HepG2 (cell line): ENCODE measurements around the gene NGF. TPM values are rescaled to one million over a fixed set of nuclear protein-coding genes. Genes with fewer than 3 reads are reported as not detected.

Experiments used
- ATAC-seq: fragments of 200-7000 bp; cut with Tn5 transposase; 3 replicates; pipeline ENCODE4 v1.9.1; 2020; ENCODE audit warnings: mild to moderate bottlenecking, moderate library complexity
- BruUV-seq: library from RNA; stranded (reverse); fragments of 400-500 nt; replicated peaks from 2 replicates; lab custom pipeline; 2021; lab: Mats Ljungman, UMichigan
- CTCF ChIA-PET: fragments of 300-600 bp; formaldehyde crosslinking; extraction: SDS; loops from one replicate; lab custom pipeline; 2021; ENCODE audit warnings: low total read pairs, inconsistent platforms, low intra/inter-chr PET ratio; lab: Yijun Ruan, JAX
- POLR2A ChIA-PET: fragments of 350-600 bp; sonication (Branson Sonifier 250); formaldehyde crosslinking; loops from one replicate; lab custom pipeline; 2020; ENCODE audit warnings: antibody characterized with exemption, inconsistent platforms; lab: Yijun Ruan, JAX
- DNase-seq: peaks from one replicate; pipeline ENCODE4 v3.0.0-alpha.2; 2015; ENCODE audit warnings: low spot score
- FAIRE-seq: peaks from 3 replicates; lab custom pipeline; 2011; peaks lifted over from hg19 to GRCh38; lab: Jason Lieb, UNC
- H2AFZ ChIP-seq: one replicate; pipeline ENCODE4 v1.6.1; 2011; ENCODE audit warnings: low read length, inconsistent platforms
- H3K27ac ChIP-seq: fragments of 300-600 bp; 3 replicates; pipeline ENCODE4 v1.8.0; 2011; ENCODE audit warnings: mixed run types, mild to moderate bottlenecking, mixed read lengths, low read length, inconsistent platforms; ENCODE audit not compliant: insufficient read depth; ENCODE audit errors: extremely low read length
- H3K27me3 ChIP-seq, 2 experiments: fragments of 200-600 bp in 1 of 2; 2 replicates in 1 of 2; 3 replicates in 1 of 2; pipeline versions ENCODE4 v1.6.0 to v1.8.0; 2011; ENCODE audit warnings: low read length in 2 of 2, mild to moderate bottlenecking in 2 of 2, moderate library complexity in 2 of 2, inconsistent platforms in 1 of 2; ENCODE audit not compliant: insufficient read depth in 2 of 2, control insufficient read depth in 1 of 2
- H3K36me3 ChIP-seq, 2 experiments: fragments of 200-600 bp in 1 of 2; replicated peaks in 1 of 2; 2 replicates in 1 of 2; 3 replicates in 1 of 2; pipeline versions ENCODE4 v1.5.1 to v1.8.0; 2011; ENCODE audit warnings: low read length in 2 of 2, inconsistent platforms in 1 of 2; ENCODE audit not compliant: insufficient read depth in 2 of 2, control insufficient read depth in 1 of 2
- H3K4me1 ChIP-seq: 2 replicates; pipeline ENCODE4 v1.5.1; 2012; ENCODE audit warnings: low read length, inconsistent platforms; ENCODE audit not compliant: insufficient read depth
- H3K4me2 ChIP-seq: 2 replicates; pipeline ENCODE4 v1.6.0; 2011; ENCODE audit warnings: low read depth, low read length, inconsistent platforms
- H3K4me3 ChIP-seq, 3 experiments: fragments of 200-600 bp in 1 of 3; sonication (generic), shearing (Covaris generic) in 1 of 3; replicated peaks in 1 of 3; 2 replicates each; pipeline ENCODE4 v1.5.1; 2011 to 2016; ENCODE audit warnings: low read length in 3 of 3, inconsistent platforms in 2 of 3, low read depth in 2 of 3, mild to moderate bottlenecking in 2 of 3, control low read depth in 1 of 3, mixed read lengths in 1 of 3; ENCODE audit not compliant: insufficient read depth in 1 of 3
- H3K79me2 ChIP-seq: one replicate; pipeline ENCODE4 v1.6.1; 2011; ENCODE audit warnings: low read length, inconsistent platforms; ENCODE audit not compliant: insufficient read depth
- H3K9ac ChIP-seq: 2 replicates; pipeline ENCODE4 v1.6.0; 2011; ENCODE audit warnings: mild to moderate bottlenecking, low read depth, low read length, inconsistent platforms; ENCODE audit not compliant: insufficient read depth
- H3K9me3 ChIP-seq: 2 replicates; pipeline ENCODE4 v1.5.1; 2012; ENCODE audit warnings: mild to moderate bottlenecking, low read length
- H4K20me1 ChIP-seq: 2 replicates; pipeline ENCODE4 v1.6.0; 2011; ENCODE audit warnings: inconsistent platforms, mild to moderate bottlenecking, low read length, moderate library complexity; ENCODE audit not compliant: insufficient read depth
- CEBPB ChIP-seq: IDR thresholded peaks from 2 replicates; pipeline ENCODE4 v1.6.1; 2011; ENCODE audit warnings: low read depth, low read length, improper control_type of control experiment, borderline replicate concordance
- HHEX ChIP-seq: IDR thresholded peaks from 2 replicates; pipeline ENCODE4 v1.6.1; 2016; ENCODE audit warnings: control low read depth
- ZNF543 ChIP-seq: sonication (generic); formaldehyde crosslinking; IDR thresholded peaks from 2 replicates; pipeline ENCODE4 v1.4.0; 2020; ENCODE audit warnings: mild to moderate bottlenecking, missing genetic modification reagents
- ZNF598 ChIP-seq: sonication (generic); formaldehyde crosslinking; IDR thresholded peaks from 2 replicates; pipeline ENCODE4 v1.5.1; 2020; ENCODE audit warnings: mild to moderate bottlenecking, missing genetic modification reagents, borderline replicate concordance
- WGBS: methylation state at CpG from one replicate; pipeline ENCODE4 v1.1.6; 2017; ENCODE audit warnings: low lambda C conversion rate; 5-methylcytosine and 5-hydroxymethylcytosine counted together
- in situ Hi-C: cut with HindIII; loops from 2 replicates; pipeline ENCODE4 v1.10.0; 2017; ENCODE audit warnings: low pct_unique_long_range_greater_than_20kb; ENCODE audit not compliant: extremely low pct_ligation_motif_present
- intact Hi-C: fragments of 100-400 bp; cut with micrococcal nuclease; formaldehyde crosslinking; loops from one replicate; pipeline ENCODE4 v1.10.0; 2022; ENCODE audit not compliant: unreplicated experiment
- polyA plus RNA-seq, 8 experiments: library from polyadenylated mRNA; depleted of rRNA in 3 of 8; stranded (reverse) in 7 of 8; unstranded in 1 of 8; fragments of >200 nt; fragmentation: Illumina TruSeq in 4 of 8; extraction: Trizol in 4 of 8; gene quantifications; 2 replicates each; pipeline versions ENCODE4 v1.2.1 to v1.2.3, GENCODE V29; 2011 to 2016; ENCODE audit warnings: low read depth in 4 of 8, missing spikeins in 1 of 8, mixed read lengths in 1 of 8; ENCODE audit not compliant: insufficient read depth in 1 of 8
- total RNA-seq, 5 experiments: library from RNA; depleted of rRNA; stranded (reverse); fragments of >200 nt; fragmentation: Illumina TruSeq; extraction: Trizol; gene quantifications; 2 replicates each; pipeline ENCODE4 v1.2.3, GENCODE V29; 2016; ENCODE audit warnings: low read depth in 1 of 5
- TF ChIP-seq, protein P1 (sequence below): sonication (generic); formaldehyde crosslinking; IDR thresholded peaks from 2 replicates; pipeline ENCODE4 v1.4.0; 2020; ENCODE audit warnings: missing genetic modification reagents, borderline replicate concordance
- TF ChIP-seq, protein P2 (sequence below): sonication (generic); formaldehyde crosslinking; IDR thresholded peaks from 2 replicates; pipeline ENCODE4 v1.4.0; 2020; ENCODE audit warnings: missing genetic modification reagents, borderline replicate concordance
- TF ChIP-seq, protein P3 (sequence below): sonication (generic); formaldehyde crosslinking; IDR thresholded peaks from 2 replicates; pipeline ENCODE4 v1.8.0; 2022; ENCODE audit warnings: missing genetic modification reagents, mild to moderate bottlenecking, inconsistent platforms, borderline replicate concordance
- TF ChIP-seq, protein P4 (sequence below): sonication (generic); formaldehyde crosslinking; IDR thresholded peaks from 2 replicates; pipeline ENCODE4 v1.8.1; 2023; ENCODE audit warnings: mild to moderate bottlenecking, missing genetic modification reagents, borderline replicate concordance

Gene NGF
- total and polyA plus RNA-seq, 2 of the 13 experiments (the other 11 are each of a cell fraction or from before 2014, with no cell fraction given) = not detected

DNA sequence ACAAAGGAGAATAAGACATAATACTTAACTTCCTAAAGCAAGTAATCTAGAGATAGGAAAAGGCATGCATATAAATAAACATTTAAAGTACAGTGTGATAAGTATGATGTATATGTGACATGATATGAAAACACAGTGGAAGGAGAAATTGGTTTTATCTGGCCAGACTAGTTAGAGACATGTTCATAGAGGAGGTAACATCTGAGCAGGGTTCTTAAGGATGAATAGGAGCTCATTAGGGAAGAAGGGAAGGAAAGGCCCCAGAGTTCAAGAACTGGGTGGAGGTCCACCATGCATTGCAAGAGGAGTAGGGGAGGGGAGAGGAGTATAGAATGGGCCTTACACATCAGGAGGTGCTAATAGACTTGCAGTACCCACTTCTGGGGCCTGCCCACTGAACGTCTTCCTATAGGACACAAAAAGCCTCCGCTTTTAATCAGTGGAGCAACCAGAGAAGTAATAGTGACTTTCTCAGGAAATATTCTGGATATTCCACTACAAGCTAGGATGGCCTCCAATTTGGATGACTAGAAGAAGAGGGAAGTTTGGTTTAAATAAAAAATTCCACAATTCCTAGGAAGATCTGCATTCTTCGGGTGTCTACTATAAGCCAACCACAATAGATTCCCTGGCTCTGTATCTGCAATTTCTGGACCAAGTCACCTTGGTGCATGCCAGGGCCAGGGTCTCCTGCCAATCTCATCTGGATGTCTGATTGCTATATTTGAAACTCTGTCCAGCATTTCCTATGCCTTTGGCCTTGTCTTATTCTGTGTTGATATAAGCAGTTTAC, 41.9 kb downstream of the NGF start (continued):
- TF ChIP-seq, protein P1, sequence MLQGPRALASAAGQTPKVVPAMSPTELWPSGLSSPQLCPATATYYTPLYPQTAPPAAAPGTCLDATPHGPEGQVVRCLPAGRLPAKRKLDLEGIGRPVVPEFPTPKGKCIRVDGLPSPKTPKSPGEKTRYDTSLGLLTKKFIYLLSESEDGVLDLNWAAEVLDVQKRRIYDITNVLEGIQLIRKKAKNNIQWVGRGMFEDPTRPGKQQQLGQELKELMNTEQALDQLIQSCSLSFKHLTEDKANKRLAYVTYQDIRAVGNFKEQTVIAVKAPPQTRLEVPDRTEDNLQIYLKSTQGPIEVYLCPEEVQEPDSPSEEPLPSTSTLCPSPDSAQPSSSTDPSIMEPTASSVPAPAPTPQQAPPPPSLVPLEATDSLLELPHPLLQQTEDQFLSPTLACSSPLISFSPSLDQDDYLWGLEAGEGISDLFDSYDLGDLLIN (CRISPR knock-in tag) = no peak

DNA sequence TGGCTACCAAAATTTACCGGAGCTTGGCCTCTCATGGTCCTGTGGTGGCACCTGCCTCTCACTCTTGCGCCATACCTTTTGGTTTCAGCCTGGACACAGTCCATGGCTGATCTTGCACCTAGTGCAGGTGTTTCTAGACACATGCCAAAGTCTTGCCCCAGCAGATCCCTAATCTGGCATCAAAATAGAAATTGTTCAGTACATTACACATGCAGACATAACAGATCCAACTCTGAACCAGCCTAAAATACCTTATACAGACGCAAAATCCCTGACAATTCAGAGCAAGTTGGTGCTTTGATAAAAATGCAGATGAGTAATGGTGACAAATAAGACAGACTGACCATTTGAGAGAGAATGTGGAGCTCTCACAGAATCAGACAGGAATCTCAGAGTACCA, 44.1 kb downstream of the NGF start:
- Histone ChIP-seq H4K20me1 (no peaks in the 10 kb centered on the region), H3K27me3 (no peaks in the 10 kb centered on the region), H3K27ac (no peak overlapping the region), H3K79me2 (no peaks in the 10 kb centered on the region), H3K9ac (no peak overlapping the region), H3K4me1 (no peaks in the 10 kb centered on the region), H3K4me2 (no peak overlapping the region), H3K9me3 (no peaks in the 10 kb centered on the region), H3K36me3 (no peaks in the 10 kb centered on the region), H3K4me3 (no peak overlapping the region), H2AFZ (no peak overlapping the region)
- ChIA-PET CTCF (no interaction called here), POLR2A (no interaction called here)
- intact Hi-C loops = no loop called here
- ATAC-seq = no peak
- no peak for DNase-seq
- WGBS = 54% methylated on average over 3 of the region's 3 CpGs
- no TSS peak for BruUV-seq
- FAIRE-seq = no peak
- in situ Hi-C loops = no loop called here
- 0 out of 2 replicates have a peak, but pooled peaks have one; percentile 16 for TF ChIP-seq CEBPB
- TF ChIP-seq HHEX (CRISPR knock-in tag) = no peak

DNA sequence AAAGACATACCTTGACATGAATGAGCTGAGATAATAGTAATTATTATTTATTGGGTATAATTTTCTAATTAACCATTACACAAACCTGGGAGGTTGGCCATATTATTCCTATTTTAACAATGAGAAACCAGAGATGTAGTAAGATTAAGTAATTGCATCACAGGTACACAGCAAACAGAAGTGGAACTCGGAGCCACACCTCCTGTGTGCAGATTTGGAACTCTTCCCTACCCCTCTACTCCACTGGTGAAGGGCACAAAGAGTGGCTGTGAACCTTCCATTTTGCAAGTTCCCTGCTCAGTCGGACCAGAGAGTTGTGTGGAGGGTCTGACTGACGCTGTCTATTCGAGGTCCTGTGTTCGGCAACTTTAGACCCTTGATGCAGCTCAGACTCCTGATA, 45.0 kb downstream of the NGF start:
- H3K9me3 ChIP-seq = no peaks in the 10 kb centered on the region
- intact Hi-C loops (no loop called here), in situ Hi-C loops (no loop called here)
- DNase-seq (no peak), ATAC-seq (no peak), FAIRE-seq (no peak)
- no peak overlapping the region for H2AFZ ChIP-seq
- no peaks in the 10 kb centered on the region for H3K36me3 ChIP-seq
- 31% methylated on average over 4 of the region's 5 CpGs for WGBS
- H3K79me2 ChIP-seq = no peaks in the 10 kb centered on the region
- H3K27ac ChIP-seq = no peak overlapping the region
- POLR2A ChIA-PET = no interaction called here
- no TSS peak for BruUV-seq
- H3K4me2 ChIP-seq = no peak overlapping the region
- no peak overlapping the region for H3K9ac ChIP-seq
- no peak overlapping the region for H3K4me3 ChIP-seq
- H4K20me1 ChIP-seq = no peaks in the 10 kb centered on the region
- no peaks in the 10 kb centered on the region for H3K4me1 ChIP-seq
- CTCF ChIA-PET = no interaction called here
- H3K27me3 ChIP-seq = no peaks in the 10 kb centered on the region
- TF ChIP-seq, protein P2, sequence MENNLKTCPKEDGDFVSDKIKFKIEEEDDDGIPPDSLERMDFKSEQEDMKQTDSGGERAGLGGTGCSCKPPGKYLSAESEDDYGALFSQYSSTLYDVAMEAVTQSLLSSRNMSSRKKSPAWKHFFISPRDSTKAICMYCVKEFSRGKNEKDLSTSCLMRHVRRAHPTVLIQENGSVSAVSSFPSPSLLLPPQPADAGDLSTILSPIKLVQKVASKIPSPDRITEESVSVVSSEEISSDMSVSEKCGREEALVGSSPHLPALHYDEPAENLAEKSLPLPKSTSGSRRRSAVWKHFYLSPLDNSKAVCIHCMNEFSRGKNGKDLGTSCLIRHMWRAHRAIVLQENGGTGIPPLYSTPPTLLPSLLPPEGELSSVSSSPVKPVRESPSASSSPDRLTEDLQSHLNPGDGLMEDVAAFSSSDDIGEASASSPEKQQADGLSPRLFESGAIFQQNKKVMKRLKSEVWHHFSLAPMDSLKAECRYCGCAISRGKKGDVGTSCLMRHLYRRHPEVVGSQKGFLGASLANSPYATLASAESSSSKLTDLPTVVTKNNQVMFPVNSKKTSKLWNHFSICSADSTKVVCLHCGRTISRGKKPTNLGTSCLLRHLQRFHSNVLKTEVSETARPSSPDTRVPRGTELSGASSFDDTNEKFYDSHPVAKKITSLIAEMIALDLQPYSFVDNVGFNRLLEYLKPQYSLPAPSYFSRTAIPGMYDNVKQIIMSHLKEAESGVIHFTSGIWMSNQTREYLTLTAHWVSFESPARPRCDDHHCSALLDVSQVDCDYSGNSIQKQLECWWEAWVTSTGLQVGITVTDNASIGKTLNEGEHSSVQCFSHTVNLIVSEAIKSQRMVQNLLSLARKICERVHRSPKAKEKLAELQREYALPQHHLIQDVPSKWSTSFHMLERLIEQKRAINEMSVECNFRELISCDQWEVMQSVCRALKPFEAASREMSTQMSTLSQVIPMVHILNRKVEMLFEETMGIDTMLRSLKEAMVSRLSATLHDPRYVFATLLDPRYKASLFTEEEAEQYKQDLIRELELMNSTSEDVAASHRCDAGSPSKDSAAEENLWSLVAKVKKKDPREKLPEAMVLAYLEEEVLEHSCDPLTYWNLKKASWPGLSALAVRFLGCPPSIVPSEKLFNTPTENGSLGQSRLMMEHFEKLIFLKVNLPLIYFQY (CRISPR knock-in tag) = no peak
- TF ChIP-seq ZNF598 (CRISPR knock-in tag) (no peak), ZNF543 (CRISPR knock-in tag) (no peak)
- TF ChIP-seq, protein P3, sequence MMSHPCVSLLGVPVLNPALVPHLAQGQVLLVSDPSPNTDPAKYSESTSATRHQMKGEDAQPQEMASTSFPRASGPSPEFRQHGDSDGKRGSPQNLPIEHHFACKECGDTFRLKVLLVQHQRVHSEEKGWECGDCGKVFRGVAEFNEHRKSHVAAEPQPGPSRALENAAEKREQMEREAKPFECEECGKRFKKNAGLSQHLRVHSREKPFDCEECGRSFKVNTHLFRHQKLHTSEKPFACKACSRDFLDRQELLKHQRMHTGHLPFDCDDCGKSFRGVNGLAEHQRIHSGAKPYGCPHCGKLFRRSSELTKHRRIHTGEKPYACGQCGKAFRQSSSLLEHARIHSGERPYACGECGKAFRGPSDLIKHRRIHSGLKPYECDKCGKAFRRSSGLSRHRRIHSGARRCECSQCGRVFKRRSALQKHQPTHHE (CRISPR knock-in tag) = no peak
- TF ChIP-seq, protein P4, sequence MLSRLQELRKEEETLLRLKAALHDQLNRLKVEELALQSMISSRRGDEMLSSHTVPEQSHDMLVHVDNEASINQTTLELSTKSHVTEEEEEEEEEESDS (CRISPR knock-in tag) = no peak
